Neural cell (in vitro differentiated cells): ENCODE results near the gene NUP133. TPM values are rescaled to one million over a fixed set of nuclear protein-coding genes. Genes with fewer than 3 reads are reported as not detected.

Source experiments
- H2AFZ ChIP-seq: fragments of 200-600, 300-800 bp; sonication (generic), shearing (Covaris generic); 2 replicates; pipeline ENCODE4 v1.6.0; 2014; ENCODE audit warnings: low read depth, mild to moderate bottlenecking, antibody characterized with exemption, low read length, moderate library complexity
- H3F3A ChIP-seq: fragments of 200-600 bp; shearing (Covaris generic); 2 replicates; pipeline ENCODE4 v1.6.1; 2016; ENCODE audit warnings: mild to moderate bottlenecking, moderate library complexity, mixed read lengths, antibody characterized with exemption, low read length; ENCODE audit not compliant: insufficient read depth, poor library complexity, severe bottlenecking
- H3K27ac ChIP-seq: fragments of 200-600, 300-800 bp; sonication (generic), shearing (Covaris generic); 2 replicates; pipeline ENCODE4 v1.5.1; 2014; ENCODE audit warnings: mild to moderate bottlenecking, low read length, moderate library complexity
- H3K27me3 ChIP-seq: fragments of 300-800, 200-600 bp; sonication (generic), shearing (Covaris generic); 2 replicates; pipeline ENCODE4 v1.6.0; 2014; ENCODE audit warnings: mild to moderate bottlenecking, low read depth, low read length, moderate library complexity; ENCODE audit not compliant: insufficient read depth
- H3K36me3 ChIP-seq: fragments of 300-800, 200-600 bp; sonication (generic), shearing (Covaris generic); 2 replicates; pipeline ENCODE4 v1.5.1; 2014; ENCODE audit warnings: mild to moderate bottlenecking, antibody characterized with exemption, low read length, moderate library complexity; ENCODE audit not compliant: insufficient read depth
- H3K4me2 ChIP-seq: fragments of 300-800, 200-600 bp; sonication (generic), shearing (Covaris generic); 2 replicates; pipeline ENCODE4 v1.6.0; 2014; ENCODE audit warnings: mild to moderate bottlenecking, low read length
- H3K4me3 ChIP-seq: fragments of 300-800, 200-600 bp; sonication (generic), shearing (Covaris generic); 2 replicates; pipeline ENCODE4 v1.5.1; 2014; ENCODE audit warnings: mild to moderate bottlenecking, low read length, moderate library complexity
- H3K79me2 ChIP-seq: fragments of 200-600 bp; shearing (Covaris generic); replicated peaks from 2 replicates; pipeline ENCODE4 v1.6.0; 2014; ENCODE audit warnings: mild to moderate bottlenecking, low read length, moderate library complexity; ENCODE audit not compliant: insufficient read depth
- H3K9ac ChIP-seq: fragments of 300-800, 200-600 bp; sonication (generic), shearing (Covaris generic); 2 replicates; pipeline ENCODE4 v1.6.1; 2016; ENCODE audit warnings: mild to moderate bottlenecking, low read length, mixed read lengths
- H3K9me2 ChIP-seq: fragments of 200-600 bp; shearing (Covaris generic); 2 replicates; pipeline ENCODE4 v1.6.1; 2016; ENCODE audit warnings: mild to moderate bottlenecking, low read length, mixed read lengths; ENCODE audit not compliant: insufficient read depth
- H3K9me3 ChIP-seq: fragments of 200-600, 300-800 bp; sonication (generic), shearing (Covaris generic); 2 replicates; pipeline ENCODE4 v1.6.1; 2016; ENCODE audit warnings: mild to moderate bottlenecking, mixed run types, low read length, moderate library complexity, mixed read lengths
- H4K20me1 ChIP-seq: fragments of 200-600 bp; shearing (Covaris generic); 2 replicates; pipeline ENCODE4 v1.6.1; 2016; ENCODE audit warnings: mild to moderate bottlenecking, mixed run types; ENCODE audit not compliant: insufficient read depth
- EP300 ChIP-seq: fragments of 450-650 bp; conservative IDR thresholded peaks from 2 replicates; pipeline ENCODE4 v1.6.1; 2014; ENCODE audit warnings: antibody characterized with exemption, mild to moderate bottlenecking, moderate library complexity; ENCODE audit not compliant: poor library complexity, severe bottlenecking
- EZH2 ChIP-seq: fragments of 200-600, 300-800 bp; shearing (Covaris generic), sonication (generic); IDR thresholded peaks from 2 replicates; pipeline ENCODE4 v1.6.1; 2014; ENCODE audit warnings: antibody characterized with exemption, low read length, borderline replicate concordance, mild to moderate bottlenecking; ENCODE audit not compliant: insufficient read depth, poor library complexity, severe bottlenecking
- MXI1 ChIP-seq: fragments of 450-650 bp; conservative IDR thresholded peaks from 2 replicates; pipeline ENCODE4 v1.6.1; 2014; ENCODE audit warnings: antibody characterized with exemption, mild to moderate bottlenecking; ENCODE audit not compliant: poor library complexity, severe bottlenecking
- POLR2AphosphoS5 ChIP-seq: IDR thresholded peaks from 2 replicates; pipeline ENCODE4 v1.6.1; 2012
- RAD21 ChIP-seq: fragments of 450-650 bp; conservative IDR thresholded peaks from 2 replicates; pipeline ENCODE4 v1.6.1; 2014; ENCODE audit warnings: antibody characterized with exemption, mild to moderate bottlenecking, moderate library complexity
- SMC3 ChIP-seq: fragments of 450-650 bp; conservative IDR thresholded peaks from 2 replicates; pipeline ENCODE4 v1.6.1; 2014; ENCODE audit warnings: antibody characterized with exemption, mild to moderate bottlenecking, moderate library complexity; ENCODE audit not compliant: poor library complexity
- TAF1 ChIP-seq: IDR thresholded peaks from 2 replicates; pipeline ENCODE4 v1.6.1; 2012; ENCODE audit warnings: low read depth
- polyA plus RNA-seq: library from polyadenylated mRNA; depleted of rRNA; stranded (reverse); fragments of >200 nt; gene quantifications from 2 replicates; pipeline ENCODE4 v1.2.3, GENCODE V29; 2014
- TF ChIP-seq, protein P1 (sequence below): fragments of 450-650 bp; IDR thresholded peaks from 2 replicates; pipeline ENCODE4 v1.5.1; 2014; ENCODE audit warnings: antibody characterized with exemption, mild to moderate bottlenecking, moderate library complexity; ENCODE audit not compliant: poor library complexity, severe bottlenecking
- TF ChIP-seq, protein P2 (sequence below): IDR thresholded peaks from 2 replicates; pipeline ENCODE4 v1.6.1; 2012; ENCODE audit warnings: borderline replicate concordance

The NUP133 gene
- polyA plus RNA-seq, 1 donor from 2014 or later, result 73.4 TPM

DNA sequence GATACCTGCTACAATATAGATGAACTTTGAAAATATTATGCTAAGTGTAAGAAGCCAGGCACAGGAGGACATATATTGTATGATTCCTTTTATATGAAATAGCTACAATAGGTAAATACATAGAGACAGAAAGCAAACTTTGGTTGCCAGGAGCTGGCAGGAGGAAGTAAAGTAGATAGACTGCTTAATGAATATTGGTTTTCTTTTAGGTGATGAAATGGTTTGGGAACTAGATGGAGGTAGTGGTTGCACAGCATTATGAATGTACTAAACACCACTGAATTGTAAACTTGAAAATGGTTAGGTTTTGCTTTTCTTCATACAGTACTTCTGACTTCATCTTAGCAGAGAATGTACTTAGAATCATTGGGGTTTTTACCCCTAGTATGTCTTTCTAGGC is 28.8 kb upstream of the NUP133 start:
- H3K27me3 ChIP-seq, result no peaks in the 10 kb centered on the region
- H3F3A ChIP-seq, result no peaks in the 10 kb centered on the region
- no peaks in the 10 kb centered on the region for H4K20me1 ChIP-seq
- peaks cover 3% of the 10 kb centered on the region for H3K36me3 ChIP-seq
- H2AFZ ChIP-seq, result no peak overlapping the region
- no peak overlapping the region for H3K9ac ChIP-seq
- H3K9me3 ChIP-seq, result no peaks in the 10 kb centered on the region
- H3K79me2 ChIP-seq, result no peaks in the 10 kb centered on the region
- TF ChIP-seq MXI1 (no peak), EP300 (no peak), SMC3 (no peak), RAD21 (no peak), EZH2 (no peak), TAF1 (no peak), POLR2AphosphoS5 (no peak)
- TF ChIP-seq, protein P1, sequence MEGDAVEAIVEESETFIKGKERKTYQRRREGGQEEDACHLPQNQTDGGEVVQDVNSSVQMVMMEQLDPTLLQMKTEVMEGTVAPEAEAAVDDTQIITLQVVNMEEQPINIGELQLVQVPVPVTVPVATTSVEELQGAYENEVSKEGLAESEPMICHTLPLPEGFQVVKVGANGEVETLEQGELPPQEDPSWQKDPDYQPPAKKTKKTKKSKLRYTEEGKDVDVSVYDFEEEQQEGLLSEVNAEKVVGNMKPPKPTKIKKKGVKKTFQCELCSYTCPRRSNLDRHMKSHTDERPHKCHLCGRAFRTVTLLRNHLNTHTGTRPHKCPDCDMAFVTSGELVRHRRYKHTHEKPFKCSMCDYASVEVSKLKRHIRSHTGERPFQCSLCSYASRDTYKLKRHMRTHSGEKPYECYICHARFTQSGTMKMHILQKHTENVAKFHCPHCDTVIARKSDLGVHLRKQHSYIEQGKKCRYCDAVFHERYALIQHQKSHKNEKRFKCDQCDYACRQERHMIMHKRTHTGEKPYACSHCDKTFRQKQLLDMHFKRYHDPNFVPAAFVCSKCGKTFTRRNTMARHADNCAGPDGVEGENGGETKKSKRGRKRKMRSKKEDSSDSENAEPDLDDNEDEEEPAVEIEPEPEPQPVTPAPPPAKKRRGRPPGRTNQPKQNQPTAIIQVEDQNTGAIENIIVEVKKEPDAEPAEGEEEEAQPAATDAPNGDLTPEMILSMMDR, result no peak
- TF ChIP-seq, protein P2, sequence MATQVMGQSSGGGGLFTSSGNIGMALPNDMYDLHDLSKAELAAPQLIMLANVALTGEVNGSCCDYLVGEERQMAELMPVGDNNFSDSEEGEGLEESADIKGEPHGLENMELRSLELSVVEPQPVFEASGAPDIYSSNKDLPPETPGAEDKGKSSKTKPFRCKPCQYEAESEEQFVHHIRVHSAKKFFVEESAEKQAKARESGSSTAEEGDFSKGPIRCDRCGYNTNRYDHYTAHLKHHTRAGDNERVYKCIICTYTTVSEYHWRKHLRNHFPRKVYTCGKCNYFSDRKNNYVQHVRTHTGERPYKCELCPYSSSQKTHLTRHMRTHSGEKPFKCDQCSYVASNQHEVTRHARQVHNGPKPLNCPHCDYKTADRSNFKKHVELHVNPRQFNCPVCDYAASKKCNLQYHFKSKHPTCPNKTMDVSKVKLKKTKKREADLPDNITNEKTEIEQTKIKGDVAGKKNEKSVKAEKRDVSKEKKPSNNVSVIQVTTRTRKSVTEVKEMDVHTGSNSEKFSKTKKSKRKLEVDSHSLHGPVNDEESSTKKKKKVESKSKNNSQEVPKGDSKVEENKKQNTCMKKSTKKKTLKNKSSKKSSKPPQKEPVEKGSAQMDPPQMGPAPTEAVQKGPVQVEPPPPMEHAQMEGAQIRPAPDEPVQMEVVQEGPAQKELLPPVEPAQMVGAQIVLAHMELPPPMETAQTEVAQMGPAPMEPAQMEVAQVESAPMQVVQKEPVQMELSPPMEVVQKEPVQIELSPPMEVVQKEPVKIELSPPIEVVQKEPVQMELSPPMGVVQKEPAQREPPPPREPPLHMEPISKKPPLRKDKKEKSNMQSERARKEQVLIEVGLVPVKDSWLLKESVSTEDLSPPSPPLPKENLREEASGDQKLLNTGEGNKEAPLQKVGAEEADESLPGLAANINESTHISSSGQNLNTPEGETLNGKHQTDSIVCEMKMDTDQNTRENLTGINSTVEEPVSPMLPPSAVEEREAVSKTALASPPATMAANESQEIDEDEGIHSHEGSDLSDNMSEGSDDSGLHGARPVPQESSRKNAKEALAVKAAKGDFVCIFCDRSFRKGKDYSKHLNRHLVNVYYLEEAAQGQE, result no peak
- H3K4me2 ChIP-seq, result no peak overlapping the region
- H3K27ac ChIP-seq, result no peak overlapping the region
- H3K4me3 ChIP-seq, result no peak overlapping the region
- no peaks in the 10 kb centered on the region for H3K9me2 ChIP-seq

DNA sequence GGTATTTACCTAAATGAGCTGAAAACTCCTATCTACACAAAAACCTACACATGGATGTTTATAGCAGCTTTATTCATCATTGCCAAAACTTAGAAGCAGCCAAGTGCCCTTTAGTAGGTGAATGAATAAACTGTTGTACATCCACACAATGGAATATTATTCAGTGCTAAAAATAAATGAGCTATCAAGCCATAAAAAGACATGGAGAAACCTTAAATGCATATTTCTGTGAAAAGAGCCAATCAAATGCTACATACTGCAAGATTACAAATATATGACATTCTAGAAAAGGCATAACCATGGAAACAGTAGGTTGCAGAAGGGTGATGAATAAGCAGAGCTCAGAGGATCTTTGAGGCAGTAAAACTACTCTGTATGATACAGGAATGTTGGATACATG is 27.1 kb upstream of the NUP133 start:
- H2AFZ ChIP-seq, result no peak overlapping the region
- H3K4me3 ChIP-seq, result no peak overlapping the region
- peaks cover 3% of the 10 kb centered on the region for H3K36me3 ChIP-seq
- H3K79me2 ChIP-seq, result no peaks in the 10 kb centered on the region
- no peaks in the 10 kb centered on the region for H3F3A ChIP-seq
- no peaks in the 10 kb centered on the region for H4K20me1 ChIP-seq
- TF ChIP-seq SMC3 (no peak), TAF1 (no peak), POLR2AphosphoS5 (no peak), RAD21 (no peak), MXI1 (no peak), EZH2 (no peak), EP300 (no peak)
- TF ChIP-seq, protein P2, result no peak
- TF ChIP-seq, protein P1, result no peak
- no peak overlapping the region for H3K9ac ChIP-seq
- H3K9me3 ChIP-seq, result no peaks in the 10 kb centered on the region
- no peak overlapping the region for H3K4me2 ChIP-seq
- no peaks in the 10 kb centered on the region for H3K27me3 ChIP-seq
- peak overlapping the region; percentile 31 for H3K27ac ChIP-seq
- no peaks in the 10 kb centered on the region for H3K9me2 ChIP-seq
